Measurements from ENCODE around the gene C1QTNF2. TPM values are rescaled to one million over a fixed set of nuclear protein-coding genes. Genes with fewer than 3 reads are reported as not detected.
A peak's percentile ranks its signal among the peaks of the same experiment; 100 is the strongest.

The C1QTNF2 gene
- total and polyA plus RNA-seq, 2 of the 13 experiments (the other 11 are each of a cell fraction or from before 2014, with no cell fraction given): not detected

- TF ChIP-seq DZIP1 (CRISPR knock-in tag; IDR thresholded peaks at IDR 0.05) (no peak), ZNF740 (CRISPR knock-in tag; IDR thresholded peaks at IDR 0.05) (no peak), ZBTB8A (CRISPR knock-in tag; IDR thresholded peaks at IDR 0.05; ENCODE audit: borderline replicate concordance, low read depth) (no peak), ZNF343 (CRISPR knock-in tag; IDR thresholded peaks at IDR 0.05) (0 out of 2 replicates have a peak, but pooled peaks have one; percentile 29), ZNF724P (CRISPR knock-in tag; IDR thresholded peaks at IDR 0.05; ENCODE audit: borderline replicate concordance) (0 out of 2 replicates have a peak, but pooled peaks have one; percentile 62), ZNF543 (CRISPR knock-in tag; IDR thresholded peaks at IDR 0.05) (peak; percentile 67; the same call in 1 of the 2 replicates), ZNF234 (CRISPR knock-in tag; conservative IDR thresholded peaks at IDR 0.05) (no peak), PCBP1 (IDR thresholded peaks at IDR 0.05; ENCODE audit: borderline replicate concordance, low read depth, low read length) (no peak), ZNF12 (CRISPR knock-in tag; IDR thresholded peaks at IDR 0.05) (0 out of 2 replicates have a peak, but pooled peaks have one; percentile 27), ZNF552 (CRISPR knock-in tag; IDR thresholded peaks at IDR 0.05; ENCODE audit: borderline replicate concordance) (no peak), PAXIP1 (CRISPR knock-in tag; conservative IDR thresholded peaks at IDR 0.05) (peak; percentile 26; the same call in 1 of the 2 replicates), PCBP2 (optimal IDR thresholded peaks at IDR 0.05; ENCODE audit: low read depth, low read length, poor library complexity, severe bottlenecking) (no peak), GFI1 (CRISPR knock-in tag; IDR thresholded peaks at IDR 0.05; ENCODE audit: borderline replicate concordance) (no peak), FOSL1 (CRISPR knock-in tag; IDR thresholded peaks at IDR 0.05; ENCODE audit: borderline replicate concordance) (no peak), HNF1B (CRISPR knock-in tag; IDR thresholded peaks at IDR 0.05) (no peak), ZNF513 (CRISPR knock-in tag; conservative IDR thresholded peaks at IDR 0.05) (no peak), ZNF550 (CRISPR knock-in tag; IDR thresholded peaks at IDR 0.05; ENCODE audit: borderline replicate concordance) (no peak), NFE2L2 (IDR thresholded peaks at IDR 0.05; ENCODE audit: low read length) (no peak)
Observed at GRCh38 chr5:160399402-160400353, 29.3 kb upstream of the C1QTNF2 start, which contains the start of gene FAM200C (continued).
